ENCODE data around the gene FSTL4. TPM values are rescaled to one million over a fixed set of nuclear protein-coding genes. Genes with fewer than 3 reads are reported as not detected.
"Not testable (repeated sequence)": the region's sequence is repeated elsewhere in the genome, so short reads cannot be mapped to it uniquely, and the experiment has no call there.

FSTL4 gene
- total RNA-seq, 4 donors from 2014 or later, result 0.27 TPM; not detected in 3

DNA sequence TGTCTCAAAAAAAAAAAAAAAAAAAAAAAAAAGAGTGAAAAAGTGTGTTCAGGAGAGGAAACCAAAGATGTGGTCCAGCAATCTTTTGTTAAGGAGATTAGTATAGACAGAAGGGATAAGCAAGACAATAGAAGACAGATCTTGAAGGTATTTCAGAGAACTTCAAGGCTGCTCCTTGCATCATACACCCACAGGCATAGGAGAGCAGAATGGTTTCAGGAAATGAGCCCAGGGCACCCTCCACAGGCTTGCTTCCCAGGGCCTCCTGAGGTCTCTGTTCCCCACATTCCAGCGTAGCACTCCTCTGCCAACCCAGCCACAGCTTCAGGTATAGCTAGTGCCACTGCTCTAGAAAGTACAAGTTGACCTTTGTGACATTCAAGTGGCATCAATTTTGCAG is 65.8 kb downstream of the FSTL4 start:
- WGBS, 2 donors (ENCODE audit: low coverage in 1 of 2), result 83% methylated on average over 1 of the region's 1 CpG; no CpG with 5 or more reads in 1 of the 2 donors
- Histone ChIP-seq H3K27me3 (peaks cover 3% of the 10 kb centered on the region), H3K36me3 (no peaks in the 10 kb centered on the region), H3K9me3 (no peaks in the 10 kb centered on the region), H3K4me3 (no peak overlapping the region), H3K4me1 (no peaks in the 10 kb centered on the region), H3K27ac (no peak overlapping the region)
- DNase-seq, result no peak
- in situ Hi-C loops (cut with MboI; ENCODE audit: low pct_ligation_motif_present in 1 of 4, low pct_unique_long_range_greater_than_20kb in 1 of 4, low sequenced_read_pairs in 3 of 4), result no loop called here
- no peak for TF ChIP-seq POLR2AphosphoS5 (IDR thresholded peaks at IDR 0.05)
- no peak for TF ChIP-seq POLR2A (IDR thresholded peaks at IDR 0.05)
- no peak for TF ChIP-seq EP300 (IDR thresholded peaks at IDR 0.05; ENCODE audit: low read depth)
- no peak for TF ChIP-seq CTCF (IDR thresholded peaks at IDR 0.05)
- intact Hi-C loops (cut with DNase I; ENCODE audit: low total_unique reads), result no loop called here

- no peak overlapping the region for H3K27ac ChIP-seq
- H3K9me3 ChIP-seq, result no peaks in the 10 kb centered on the region
- no peaks in the 10 kb centered on the region for H3K36me3 ChIP-seq
- H3K27me3 ChIP-seq, result peaks cover 4% of the 10 kb centered on the region
- no peak overlapping the region for H3K4me3 ChIP-seq
- in situ Hi-C loops (cut with MboI; ENCODE audit: low pct_ligation_motif_present in 1 of 4, low pct_unique_long_range_greater_than_20kb in 1 of 4, low sequenced_read_pairs in 3 of 4) (no loop called here), intact Hi-C loops (cut with DNase I; ENCODE audit: low total_unique reads) (no loop called here)
- DNase-seq, result no peak
- H3K4me1 ChIP-seq, result no peaks in the 10 kb centered on the region
- TF ChIP-seq CTCF (IDR thresholded peaks at IDR 0.05) (no peak), POLR2AphosphoS5 (IDR thresholded peaks at IDR 0.05) (no peak), EP300 (IDR thresholded peaks at IDR 0.05; ENCODE audit: low read depth) (no peak), POLR2A (IDR thresholded peaks at IDR 0.05) (no peak)
- WGBS, 2 donors (ENCODE audit: low coverage in 1 of 2), result 54 to 63% methylated on average over 3 of the region's 3 CpGs
These were observed 68.0 kb downstream of the FSTL4 start for GRCh38 chr5:133544346-133544745.

- Histone ChIP-seq H3K4me3 (no peak overlapping the region), H3K27ac (no peak overlapping the region), H3K27me3 (peaks cover 4% of the 10 kb centered on the region), H3K36me3 (no peaks in the 10 kb centered on the region), H3K4me1 (no peaks in the 10 kb centered on the region), H3K9me3 (no peaks in the 10 kb centered on the region)
- WGBS, 2 donors (ENCODE audit: low coverage in 1 of 2), result 77 to 80% methylated on average over 1 of the region's 1 CpG
- intact Hi-C loops (cut with DNase I; ENCODE audit: low total_unique reads), result loop anchor here (5.0 kb wide), 1 partner anchor 1392 kb away; no protein-coding TSS in a partner anchor
- in situ Hi-C loops (cut with MboI; ENCODE audit: low pct_ligation_motif_present in 1 of 4, low pct_unique_long_range_greater_than_20kb in 1 of 4, low sequenced_read_pairs in 3 of 4), result no loop called here
- TF ChIP-seq CTCF (IDR thresholded peaks at IDR 0.05) (no peak), POLR2AphosphoS5 (IDR thresholded peaks at IDR 0.05) (no peak), POLR2A (IDR thresholded peaks at IDR 0.05) (no peak), EP300 (IDR thresholded peaks at IDR 0.05; ENCODE audit: low read depth) (no peak)
- DNase-seq, result no peak
These were observed 72.5 kb downstream of the FSTL4 start for GRCh38 chr5:133539818-133540217.

- Histone ChIP-seq H3K36me3 (no peaks in the 10 kb centered on the region), H3K4me1 (no peaks in the 10 kb centered on the region), H3K27me3 (peaks cover 4% of the 10 kb centered on the region), H3K4me3 (no peak overlapping the region), H3K27ac (no peak overlapping the region), H3K9me3 (no peaks in the 10 kb centered on the region)
- TF ChIP-seq EP300 (IDR thresholded peaks at IDR 0.05; ENCODE audit: low read depth), result no peak
- TF ChIP-seq CTCF (IDR thresholded peaks at IDR 0.05), result no peak
- no peak for DNase-seq
- WGBS, 2 donors (ENCODE audit: low coverage in 1 of 2), result 72% methylated on average over 7 of the region's 7 CpGs; no CpG with 5 or more reads in 1 of the 2 donors
- intact Hi-C loops (cut with DNase I; ENCODE audit: low total_unique reads), result loop anchor here (5.0 kb wide), 1 partner anchor 1394 kb away; no protein-coding TSS in a partner anchor
- in situ Hi-C loops (cut with MboI; ENCODE audit: low pct_ligation_motif_present in 1 of 4, low pct_unique_long_range_greater_than_20kb in 1 of 4, low sequenced_read_pairs in 3 of 4), result no loop called here
These were observed 73.6 kb downstream of the FSTL4 start for GRCh38 chr5:133538718-133539117.

GRCh38 chr5:133535241-133535929 is 77.0 kb downstream of the FSTL4 start:
- intact Hi-C loops (cut with DNase I; ENCODE audit: low total_unique reads), result loop anchor here (5.0 kb wide), 1 partner anchor 1397 kb away; no protein-coding TSS in a partner anchor
- H3K9me3 ChIP-seq; H3K27ac ChIP-seq; H3K27me3 ChIP-seq; H3K4me3 ChIP-seq; DNase-seq; in situ Hi-C loops (cut with MboI; ENCODE audit: low pct_ligation_motif_present in 1 of 4, low pct_unique_long_range_greater_than_20kb in 1 of 4, low sequenced_read_pairs in 3 of 4); H3K36me3 ChIP-seq; H3K4me1 ChIP-seq: not testable (repeated sequence)
- 40 to 75% methylated on average over 2 to 13 of the region's 13 CpGs for WGBS, 2 donors (ENCODE audit: low coverage in 1 of 2)

Data from transverse colon (tissue), 4 donors.